ENCODE data around the gene OSBPL5. TPM values are rescaled to one million over a fixed set of nuclear protein-coding genes. Genes with fewer than 3 reads are reported as not detected.
A peak's percentile ranks its signal among the peaks of the same experiment; 100 is the strongest.

Gene OSBPL5
- total and polyA plus RNA-seq, 10 donors: 5.1 to 91.2 (median 51.0) TPM

DNA sequence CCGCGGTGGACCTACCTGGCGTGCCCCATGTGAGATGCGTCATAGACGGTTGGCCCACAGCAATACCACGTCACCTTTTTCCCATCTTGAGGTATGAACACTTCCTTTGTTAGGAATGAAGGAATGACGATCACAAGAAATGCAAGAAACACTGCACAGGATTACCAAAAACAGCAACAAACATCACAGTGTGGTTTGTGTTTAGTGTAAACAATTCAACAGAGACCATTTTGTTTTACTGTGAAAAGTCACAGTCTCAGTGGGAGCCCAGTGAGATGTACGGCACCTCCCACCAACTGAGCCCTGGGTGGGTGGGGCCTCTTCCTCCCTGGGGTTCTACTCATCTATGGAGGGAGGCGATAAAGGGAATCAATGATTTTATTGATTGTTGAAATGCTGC lies 124.2 kb downstream of the OSBPL5 start:
- 92 to 98% (median 94%) methylated on average over 9 of the region's 9 CpGs for WGBS, 5 donors
- Histone ChIP-seq H3K36me3 (peaks cover 0 to 100% (median 73%) of the 10 kb centered on the region in 6 donors), H3K27me3 (replicated peaks in 1 of 7) (no peaks in the 10 kb centered on the region), H3K27ac (no peak overlapping the region), H3K4me1 (peaks cover 8 to 32% (median 19%) of the 10 kb centered on the region in 6 donors), H3K9me3 (no peaks in the 10 kb centered on the region), H3K4me3 (no peak overlapping the region)
- intact Hi-C loops (cut with DNase I; ENCODE audit: low total_unique reads): no loop called here
- TF ChIP-seq POLR2AphosphoS5 (IDR thresholded peaks at IDR 0.05): no peak
- no peak for TF ChIP-seq POLR2A (IDR thresholded peaks at IDR 0.05)
- TF ChIP-seq, protein P1, sequence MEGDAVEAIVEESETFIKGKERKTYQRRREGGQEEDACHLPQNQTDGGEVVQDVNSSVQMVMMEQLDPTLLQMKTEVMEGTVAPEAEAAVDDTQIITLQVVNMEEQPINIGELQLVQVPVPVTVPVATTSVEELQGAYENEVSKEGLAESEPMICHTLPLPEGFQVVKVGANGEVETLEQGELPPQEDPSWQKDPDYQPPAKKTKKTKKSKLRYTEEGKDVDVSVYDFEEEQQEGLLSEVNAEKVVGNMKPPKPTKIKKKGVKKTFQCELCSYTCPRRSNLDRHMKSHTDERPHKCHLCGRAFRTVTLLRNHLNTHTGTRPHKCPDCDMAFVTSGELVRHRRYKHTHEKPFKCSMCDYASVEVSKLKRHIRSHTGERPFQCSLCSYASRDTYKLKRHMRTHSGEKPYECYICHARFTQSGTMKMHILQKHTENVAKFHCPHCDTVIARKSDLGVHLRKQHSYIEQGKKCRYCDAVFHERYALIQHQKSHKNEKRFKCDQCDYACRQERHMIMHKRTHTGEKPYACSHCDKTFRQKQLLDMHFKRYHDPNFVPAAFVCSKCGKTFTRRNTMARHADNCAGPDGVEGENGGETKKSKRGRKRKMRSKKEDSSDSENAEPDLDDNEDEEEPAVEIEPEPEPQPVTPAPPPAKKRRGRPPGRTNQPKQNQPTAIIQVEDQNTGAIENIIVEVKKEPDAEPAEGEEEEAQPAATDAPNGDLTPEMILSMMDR (IDR thresholded peaks at IDR 0.05 in 8 of 11, conservative IDR thresholded peaks at IDR 0.05 in 3 of 11): no peak
- peak; percentile 27 for DNase-seq

- peaks cover 0 to 98% (median 70%) of the 10 kb centered on the region in 6 donors for H3K36me3 ChIP-seq
- no peak for DNase-seq
- H3K9me3 ChIP-seq: no peaks in the 10 kb centered on the region
- TF ChIP-seq, protein P1 (IDR thresholded peaks at IDR 0.05 in 8 of 11, conservative IDR thresholded peaks at IDR 0.05 in 3 of 11): no peak
- TF ChIP-seq POLR2A (IDR thresholded peaks at IDR 0.05): no peak
- no peak for TF ChIP-seq POLR2AphosphoS5 (IDR thresholded peaks at IDR 0.05)
- intact Hi-C loops (cut with DNase I; ENCODE audit: low total_unique reads): loop anchor here (5.0 kb wide), 2 partner anchors 54 to 179 kb away; partner anchors contain the start of gene MRGPRG
- no peaks in the 10 kb centered on the region for H3K27me3 ChIP-seq (replicated peaks in 1 of 7)
- H3K4me1 ChIP-seq: peaks cover 10 to 38% (median 30%) of the 10 kb centered on the region in 6 donors
- peak overlapping the region in 2 of 8 donors; percentile 53 to 54 for H3K27ac ChIP-seq
- no peak overlapping the region for H3K4me3 ChIP-seq
- 84 to 91% (median 87%) methylated on average over 8 to 12 of the region's 12 CpGs for WGBS, 5 donors
These were observed 127.2 kb downstream of the OSBPL5 start for GRCh38 chr11:3037945-3038271.

Small RNAs within 50 kb of the gene (small RNA-seq; reads per million reads assigned to genes)
- gene RNU1-91P: 0 reads per million in 4 donors

Other genes starting within 250 kb of the OSBPL5 start
- 1 to 10 TPM in 6 of 7 donors, not detected in 1; 1.4 to 3.5 (median 1.7) TPM for gene PHLDA2, start 235.9 kb downstream of the OSBPL5 start, total RNA-seq
- gene PHLDA2, start 235.9 kb downstream of the OSBPL5 start, polyA plus RNA-seq: 1 to 10 TPM; 1.5 to 2.9 (median 2.5) TPM
- 100 to 1,000 TPM in 6 of 7 donors, 10 to 100 TPM in 1; 87.5 to 137 (median 131) TPM for gene NAP1L4, start 173.0 kb downstream of the OSBPL5 start, total RNA-seq
- 100 to 1,000 TPM in 1 of 3 donors, 10 to 100 TPM in 2; 79.5 to 104 (median 90.6) TPM for gene NAP1L4, start 173.0 kb downstream of the OSBPL5 start, polyA plus RNA-seq
- gene CARS1, start 107.9 kb downstream of the OSBPL5 start, total RNA-seq: 10 to 100 TPM; 32.7 to 64.9 (median 39.0) TPM
- 10 to 100 TPM; 18.6 to 27.5 (median 24.0) TPM for gene CARS1, start 107.9 kb downstream of the OSBPL5 start, polyA plus RNA-seq
- gene MRGPRG, start 53.5 kb upstream of the OSBPL5 start, total RNA-seq: not detected
- not detected for gene MRGPRG, start 53.5 kb upstream of the OSBPL5 start, polyA plus RNA-seq
- gene MRGPRE, start 67.1 kb upstream of the OSBPL5 start, total RNA-seq: 1 to 10 TPM in 2 of 7 donors, under 1 TPM in 2, not detected in 3; 0.41 to 1.9 (median 1.2) TPM
- gene MRGPRE, start 67.1 kb upstream of the OSBPL5 start, polyA plus RNA-seq: not detected
- gene ZNF195, start 213.8 kb upstream of the OSBPL5 start, total RNA-seq: 10 to 100 TPM; 26.8 to 39.8 (median 31.6) TPM
- gene ZNF195, start 213.8 kb upstream of the OSBPL5 start, polyA plus RNA-seq: 10 to 100 TPM; 15.3 to 21.3 (median 16.6) TPM